HepG2 (cell line): Measurements from ENCODE around the gene HSPA1A. TPM values are rescaled to one million over a fixed set of nuclear protein-coding genes. Genes with fewer than 3 reads are reported as not detected.

Experiments used
- GFI1 ChIP-seq: sonication (generic); formaldehyde crosslinking; IDR thresholded peaks from 2 replicates; pipeline ENCODE4 v1.5.0; 2020; ENCODE audit warnings: missing genetic modification reagents, mild to moderate bottlenecking, borderline replicate concordance
- KDM5A ChIP-seq: fragments of 200-600 bp; sonication (generic); IDR thresholded peaks from 2 replicates; pipeline ENCODE4 v1.7.0; 2018; ENCODE audit warnings: antibody characterized with exemption, mild to moderate bottlenecking, low read length, borderline replicate concordance
- RELA ChIP-seq: sonication (generic); formaldehyde crosslinking; IDR thresholded peaks from 2 replicates; pipeline ENCODE4 v1.4.0; 2020; ENCODE audit warnings: missing genetic modification reagents
- ZFY ChIP-seq: sonication (generic); formaldehyde crosslinking; IDR thresholded peaks from 2 replicates; pipeline ENCODE4 v1.4.0; 2020; ENCODE audit warnings: missing genetic modification reagents
- ZNF773 ChIP-seq: sonication (generic); formaldehyde crosslinking; IDR thresholded peaks from 2 replicates; pipeline ENCODE4 v1.4.0; 2020; ENCODE audit warnings: missing genetic modification reagents, borderline replicate concordance
- polyA plus RNA-seq, 8 experiments: library from polyadenylated mRNA; depleted of rRNA in 3 of 8; stranded (reverse) in 7 of 8; unstranded in 1 of 8; fragments of >200 nt; fragmentation: Illumina TruSeq in 4 of 8; extraction: Trizol in 4 of 8; gene quantifications; 2 replicates each; pipeline versions ENCODE4 v1.2.1 to v1.2.3, GENCODE V29; 2011 to 2016; ENCODE audit warnings: low read depth in 4 of 8, missing spikeins in 1 of 8, mixed read lengths in 1 of 8; ENCODE audit not compliant: insufficient read depth in 1 of 8
- total RNA-seq, 5 experiments: library from RNA; depleted of rRNA; stranded (reverse); fragments of >200 nt; fragmentation: Illumina TruSeq; extraction: Trizol; gene quantifications; 2 replicates each; pipeline ENCODE4 v1.2.3, GENCODE V29; 2016; ENCODE audit warnings: low read depth in 1 of 5
- TF ChIP-seq, protein P1 (sequence below): sonication (generic); formaldehyde crosslinking; IDR thresholded peaks from 2 replicates; pipeline ENCODE4 v1.4.0; 2020; ENCODE audit warnings: low read depth, missing genetic modification reagents
- TF ChIP-seq, protein P2 (sequence below): sonication (generic); formaldehyde crosslinking; IDR thresholded peaks from 2 replicates; pipeline ENCODE4 v1.5.1; 2020; ENCODE audit warnings: missing genetic modification reagents, mild to moderate bottlenecking, borderline replicate concordance
- TF ChIP-seq, protein P3 (sequence below): sonication (generic); formaldehyde crosslinking; IDR thresholded peaks from 2 replicates; pipeline ENCODE4 v1.5.0; 2020; ENCODE audit warnings: mild to moderate bottlenecking, missing genetic modification reagents, borderline replicate concordance
- TF ChIP-seq, protein P4 (sequence below): sonication (generic); formaldehyde crosslinking; IDR thresholded peaks from 2 replicates; pipeline ENCODE4 v1.8.0; 2022; ENCODE audit warnings: mild to moderate bottlenecking, missing genetic modification reagents
- TF ChIP-seq, protein P5 (sequence below): sonication (generic); formaldehyde crosslinking; IDR thresholded peaks from 2 replicates; pipeline ENCODE4 v1.4.0; 2020; ENCODE audit warnings: missing genetic modification reagents, borderline replicate concordance
- TF ChIP-seq, protein P6 (sequence below): IDR thresholded peaks from 2 replicates; pipeline ENCODE4 v1.6.1; 2016; ENCODE audit warnings: mild to moderate bottlenecking

The HSPA1A gene
- total and polyA plus RNA-seq, 2 of the 13 experiments (the other 11 are each of a cell fraction or from before 2014, with no cell fraction given), result 44.5 to 85.0 TPM

DNA sequence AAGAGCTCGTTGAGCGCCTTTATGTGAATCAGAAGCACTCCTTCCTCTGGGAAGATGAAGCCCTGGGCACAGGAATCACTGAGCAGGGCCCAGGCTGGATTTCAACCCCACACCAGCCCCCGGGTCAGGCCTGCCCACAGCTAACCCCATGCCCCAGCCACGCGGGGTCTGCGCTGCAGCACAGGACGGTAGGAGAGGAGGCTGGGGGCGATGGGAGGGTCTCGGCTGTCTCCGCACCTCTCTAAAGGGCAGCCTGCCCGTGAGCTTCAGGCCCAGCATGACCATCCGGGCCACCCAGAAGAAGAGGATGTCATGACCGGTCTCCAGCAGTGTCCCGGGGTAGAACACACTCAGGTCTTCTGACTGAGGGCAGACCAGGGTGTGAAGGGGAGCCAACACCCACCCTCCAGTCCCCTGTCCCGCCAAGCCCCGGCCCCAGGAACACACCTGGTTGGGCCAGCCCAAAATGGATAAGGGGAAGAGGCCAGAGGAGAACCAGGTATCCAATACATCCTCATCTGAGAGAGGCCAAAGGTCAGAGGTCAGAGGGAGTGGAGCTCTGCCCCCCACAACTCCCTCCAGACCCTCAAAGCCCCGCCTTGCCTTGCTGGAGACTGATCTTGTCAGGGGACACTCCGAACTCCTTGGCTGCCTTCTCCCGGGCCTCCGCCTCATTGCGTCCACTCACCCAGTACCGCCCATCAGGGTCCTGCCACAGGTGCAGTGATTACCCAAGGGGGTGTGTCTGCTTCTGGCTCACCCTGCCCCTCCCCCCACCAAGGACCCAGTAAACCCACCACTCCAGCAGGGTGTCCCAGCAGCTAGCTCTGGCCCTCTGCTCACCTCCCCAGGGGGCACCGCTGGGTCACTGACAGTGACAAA, 33.9 kb upstream of the HSPA1A start (continued):
- no peak for TF ChIP-seq GFI1 (CRISPR knock-in tag)
- TF ChIP-seq, protein P1, sequence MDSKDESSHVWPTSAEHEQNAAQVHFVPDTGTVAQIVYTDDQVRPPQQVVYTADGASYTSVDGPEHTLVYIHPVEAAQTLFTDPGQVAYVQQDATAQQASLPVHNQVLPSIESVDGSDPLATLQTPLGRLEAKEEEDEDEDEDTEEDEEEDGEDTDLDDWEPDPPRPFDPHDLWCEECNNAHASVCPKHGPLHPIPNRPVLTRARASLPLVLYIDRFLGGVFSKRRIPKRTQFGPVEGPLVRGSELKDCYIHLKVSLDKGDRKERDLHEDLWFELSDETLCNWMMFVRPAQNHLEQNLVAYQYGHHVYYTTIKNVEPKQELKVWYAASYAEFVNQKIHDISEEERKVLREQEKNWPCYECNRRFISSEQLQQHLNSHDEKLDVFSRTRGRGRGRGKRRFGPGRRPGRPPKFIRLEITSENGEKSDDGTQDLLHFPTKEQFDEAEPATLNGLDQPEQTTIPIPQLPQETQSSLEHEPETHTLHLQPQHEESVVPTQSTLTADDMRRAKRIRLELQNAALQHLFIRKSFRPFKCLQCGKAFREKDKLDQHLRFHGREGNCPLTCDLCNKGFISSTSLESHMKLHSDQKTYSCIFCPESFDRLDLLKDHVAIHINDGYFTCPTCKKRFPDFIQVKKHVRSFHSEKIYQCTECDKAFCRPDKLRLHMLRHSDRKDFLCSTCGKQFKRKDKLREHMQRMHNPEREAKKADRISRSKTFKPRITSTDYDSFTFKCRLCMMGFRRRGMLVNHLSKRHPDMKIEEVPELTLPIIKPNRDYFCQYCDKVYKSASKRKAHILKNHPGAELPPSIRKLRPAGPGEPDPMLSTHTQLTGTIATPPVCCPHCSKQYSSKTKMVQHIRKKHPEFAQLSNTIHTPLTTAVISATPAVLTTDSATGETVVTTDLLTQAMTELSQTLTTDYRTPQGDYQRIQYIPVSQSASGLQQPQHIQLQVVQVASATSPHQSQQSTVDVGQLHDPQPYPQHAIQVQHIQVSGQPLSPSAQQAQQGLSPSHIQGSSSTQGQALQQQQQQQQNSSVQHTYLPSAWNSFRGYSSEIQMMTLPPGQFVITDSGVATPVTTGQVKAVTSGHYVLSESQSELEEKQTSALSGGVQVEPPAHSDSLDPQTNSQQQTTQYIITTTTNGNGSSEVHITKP (CRISPR knock-in tag), result no peak
- TF ChIP-seq KDM5A, result no peak
- no peak for TF ChIP-seq RELA (CRISPR knock-in tag)
- TF ChIP-seq, protein P2, sequence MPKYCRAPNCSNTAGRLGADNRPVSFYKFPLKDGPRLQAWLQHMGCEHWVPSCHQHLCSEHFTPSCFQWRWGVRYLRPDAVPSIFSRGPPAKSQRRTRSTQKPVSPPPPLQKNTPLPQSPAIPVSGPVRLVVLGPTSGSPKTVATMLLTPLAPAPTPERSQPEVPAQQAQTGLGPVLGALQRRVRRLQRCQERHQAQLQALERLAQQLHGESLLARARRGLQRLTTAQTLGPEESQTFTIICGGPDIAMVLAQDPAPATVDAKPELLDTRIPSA (CRISPR knock-in tag), result no peak
- TF ChIP-seq ZFY (CRISPR knock-in tag), result no peak
- TF ChIP-seq, protein P3, sequence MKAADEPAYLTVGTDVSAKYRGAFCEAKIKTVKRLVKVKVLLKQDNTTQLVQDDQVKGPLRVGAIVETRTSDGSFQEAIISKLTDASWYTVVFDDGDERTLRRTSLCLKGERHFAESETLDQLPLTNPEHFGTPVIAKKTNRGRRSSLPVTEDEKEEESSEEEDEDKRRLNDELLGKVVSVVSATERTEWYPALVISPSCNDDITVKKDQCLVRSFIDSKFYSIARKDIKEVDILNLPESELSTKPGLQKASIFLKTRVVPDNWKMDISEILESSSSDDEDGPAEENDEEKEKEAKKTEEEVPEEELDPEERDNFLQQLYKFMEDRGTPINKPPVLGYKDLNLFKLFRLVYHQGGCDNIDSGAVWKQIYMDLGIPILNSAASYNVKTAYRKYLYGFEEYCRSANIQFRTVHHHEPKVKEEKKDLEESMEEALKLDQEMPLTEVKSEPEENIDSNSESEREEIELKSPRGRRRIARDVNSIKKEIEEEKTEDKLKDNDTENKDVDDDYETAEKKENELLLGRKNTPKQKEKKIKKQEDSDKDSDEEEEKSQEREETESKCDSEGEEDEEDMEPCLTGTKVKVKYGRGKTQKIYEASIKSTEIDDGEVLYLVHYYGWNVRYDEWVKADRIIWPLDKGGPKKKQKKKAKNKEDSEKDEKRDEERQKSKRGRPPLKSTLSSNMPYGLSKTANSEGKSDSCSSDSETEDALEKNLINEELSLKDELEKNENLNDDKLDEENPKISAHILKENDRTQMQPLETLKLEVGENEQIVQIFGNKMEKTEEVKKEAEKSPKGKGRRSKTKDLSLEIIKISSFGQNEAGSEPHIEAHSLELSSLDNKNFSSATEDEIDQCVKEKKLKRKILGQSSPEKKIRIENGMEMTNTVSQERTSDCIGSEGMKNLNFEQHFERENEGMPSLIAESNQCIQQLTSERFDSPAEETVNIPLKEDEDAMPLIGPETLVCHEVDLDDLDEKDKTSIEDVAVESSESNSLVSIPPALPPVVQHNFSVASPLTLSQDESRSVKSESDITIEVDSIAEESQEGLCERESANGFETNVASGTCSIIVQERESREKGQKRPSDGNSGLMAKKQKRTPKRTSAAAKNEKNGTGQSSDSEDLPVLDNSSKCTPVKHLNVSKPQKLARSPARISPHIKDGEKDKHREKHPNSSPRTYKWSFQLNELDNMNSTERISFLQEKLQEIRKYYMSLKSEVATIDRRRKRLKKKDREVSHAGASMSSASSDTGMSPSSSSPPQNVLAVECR (CRISPR knock-in tag), result 0 out of 2 replicates have a peak, but pooled peaks have one; percentile 10
- TF ChIP-seq, protein P4, sequence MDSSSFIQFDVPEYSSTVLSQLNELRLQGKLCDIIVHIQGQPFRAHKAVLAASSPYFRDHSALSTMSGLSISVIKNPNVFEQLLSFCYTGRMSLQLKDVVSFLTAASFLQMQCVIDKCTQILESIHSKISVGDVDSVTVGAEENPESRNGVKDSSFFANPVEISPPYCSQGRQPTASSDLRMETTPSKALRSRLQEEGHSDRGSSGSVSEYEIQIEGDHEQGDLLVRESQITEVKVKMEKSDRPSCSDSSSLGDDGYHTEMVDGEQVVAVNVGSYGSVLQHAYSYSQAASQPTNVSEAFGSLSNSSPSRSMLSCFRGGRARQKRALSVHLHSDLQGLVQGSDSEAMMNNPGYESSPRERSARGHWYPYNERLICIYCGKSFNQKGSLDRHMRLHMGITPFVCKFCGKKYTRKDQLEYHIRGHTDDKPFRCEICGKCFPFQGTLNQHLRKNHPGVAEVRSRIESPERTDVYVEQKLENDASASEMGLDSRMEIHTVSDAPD, result no peak
- TF ChIP-seq, protein P5, sequence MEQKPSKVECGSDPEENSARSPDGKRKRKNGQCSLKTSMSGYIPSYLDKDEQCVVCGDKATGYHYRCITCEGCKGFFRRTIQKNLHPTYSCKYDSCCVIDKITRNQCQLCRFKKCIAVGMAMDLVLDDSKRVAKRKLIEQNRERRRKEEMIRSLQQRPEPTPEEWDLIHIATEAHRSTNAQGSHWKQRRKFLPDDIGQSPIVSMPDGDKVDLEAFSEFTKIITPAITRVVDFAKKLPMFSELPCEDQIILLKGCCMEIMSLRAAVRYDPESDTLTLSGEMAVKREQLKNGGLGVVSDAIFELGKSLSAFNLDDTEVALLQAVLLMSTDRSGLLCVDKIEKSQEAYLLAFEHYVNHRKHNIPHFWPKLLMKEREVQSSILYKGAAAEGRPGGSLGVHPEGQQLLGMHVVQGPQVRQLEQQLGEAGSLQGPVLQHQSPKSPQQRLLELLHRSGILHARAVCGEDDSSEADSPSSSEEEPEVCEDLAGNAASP (CRISPR knock-in tag), result no peak
- TF ChIP-seq, protein P6, sequence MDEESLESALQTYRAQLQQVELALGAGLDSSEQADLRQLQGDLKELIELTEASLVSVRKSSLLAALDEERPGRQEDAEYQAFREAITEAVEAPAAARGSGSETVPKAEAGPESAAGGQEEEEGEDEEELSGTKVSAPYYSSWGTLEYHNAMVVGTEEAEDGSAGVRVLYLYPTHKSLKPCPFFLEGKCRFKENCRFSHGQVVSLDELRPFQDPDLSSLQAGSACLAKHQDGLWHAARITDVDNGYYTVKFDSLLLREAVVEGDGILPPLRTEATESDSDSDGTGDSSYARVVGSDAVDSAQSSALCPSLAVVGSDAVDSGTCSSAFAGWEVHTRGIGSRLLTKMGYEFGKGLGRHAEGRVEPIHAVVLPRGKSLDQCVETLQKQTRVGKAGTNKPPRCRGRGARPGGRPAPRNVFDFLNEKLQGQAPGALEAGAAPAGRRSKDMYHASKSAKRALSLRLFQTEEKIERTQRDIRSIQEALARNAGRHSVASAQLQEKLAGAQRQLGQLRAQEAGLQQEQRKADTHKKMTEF (CRISPR knock-in tag), result no peak
- no peak for TF ChIP-seq ZNF773 (CRISPR knock-in tag)
